Small intestine (tissue), 7 donors: ENCODE results near the gene DEFB119. TPM values are rescaled to one million over a fixed set of nuclear protein-coding genes. Genes with fewer than 3 reads are reported as not detected.
"Not testable (repeated sequence)": the region's sequence is repeated elsewhere in the genome, so short reads cannot be mapped to it uniquely, and the experiment has no call there.

Source experiments
- DNase-seq, 2 donors: peaks; one replicate each; pipeline versions ENCODE4 v3.0.0 to v3.0.0-alpha.2; 2013
- FAIRE-seq: peaks from 2 replicates; lab custom pipeline; 2012; peaks lifted over from hg19 to GRCh38; lab: Jason Lieb, UNC
- H3K27ac ChIP-seq, 3 donors: one replicate each; pipeline ENCODE4 v1.5.1; 2013; ENCODE audit warnings: low read length in 2 of 3, mild to moderate bottlenecking in 2 of 3, control low read depth in 1 of 3, inconsistent platforms in 1 of 3, low read depth in 1 of 3, moderate library complexity in 1 of 3
- H3K27me3 ChIP-seq, 3 donors: one replicate each; pipeline ENCODE4 v1.6.1; 2013; ENCODE audit warnings: low read length in 3 of 3, inconsistent platforms in 1 of 3; ENCODE audit not compliant: control insufficient read depth in 3 of 3, insufficient read depth in 3 of 3
- H3K36me3 ChIP-seq, 3 donors: one replicate each; pipeline ENCODE4 v1.6.1; 2013; ENCODE audit warnings: low read length in 3 of 3, inconsistent platforms in 1 of 3, low read depth in 1 of 3, mild to moderate bottlenecking in 1 of 3, moderate library complexity in 1 of 3; ENCODE audit not compliant: control insufficient read depth in 3 of 3, insufficient read depth in 2 of 3
- H3K4me1 ChIP-seq, 3 donors: one replicate each; pipeline ENCODE4 v1.6.1; 2013; ENCODE audit warnings: low read length in 2 of 3, inconsistent platforms in 1 of 3, low read depth in 1 of 3, mild to moderate bottlenecking in 1 of 3, moderate library complexity in 1 of 3; ENCODE audit not compliant: control insufficient read depth in 3 of 3, insufficient read depth in 2 of 3
- H3K4me3 ChIP-seq, 3 donors: one replicate each; pipeline ENCODE4 v1.5.1; 2013; ENCODE audit warnings: low read length in 3 of 3, control low read depth in 1 of 3, inconsistent platforms in 1 of 3, low read depth in 1 of 3, mild to moderate bottlenecking in 1 of 3, moderate library complexity in 1 of 3
- H3K9me3 ChIP-seq, 2 donors: one replicate each; pipeline ENCODE4 v1.6.1; 2013; ENCODE audit warnings: low read depth in 1 of 2, low read length in 1 of 2; ENCODE audit not compliant: control insufficient read depth in 2 of 2, insufficient read depth in 1 of 2
- WGBS, 3 donors: extraction: QIAGEN DNeasy Blood & Tissue Kit; methylation state at CpG; one replicate each; pipeline ENCODE4 v1.1.7; 2013; 5-methylcytosine and 5-hydroxymethylcytosine counted together
- polyA plus RNA-seq, 4 donors: library from polyadenylated mRNA; stranded (reverse) in 3 of 4; unstranded in 1 of 4; fragments of 200-250 nt in 3 of 4; fragments of 120-200 nt in 1 of 4; gene quantifications; one replicate each; pipeline versions ENCODE4 v1.2.1 to v1.2.3, GENCODE V29; 2013
- donor health status: healthy with polysubstance abuse.
- donor health status: control.
- donor health status: control.
- donor health status: Bipolar disorder and iron deficiency.
- donor health status: healthy.

The DEFB119 gene
- polyA plus RNA-seq, 4 donors: 0.42 TPM; not detected in 3

DNA sequence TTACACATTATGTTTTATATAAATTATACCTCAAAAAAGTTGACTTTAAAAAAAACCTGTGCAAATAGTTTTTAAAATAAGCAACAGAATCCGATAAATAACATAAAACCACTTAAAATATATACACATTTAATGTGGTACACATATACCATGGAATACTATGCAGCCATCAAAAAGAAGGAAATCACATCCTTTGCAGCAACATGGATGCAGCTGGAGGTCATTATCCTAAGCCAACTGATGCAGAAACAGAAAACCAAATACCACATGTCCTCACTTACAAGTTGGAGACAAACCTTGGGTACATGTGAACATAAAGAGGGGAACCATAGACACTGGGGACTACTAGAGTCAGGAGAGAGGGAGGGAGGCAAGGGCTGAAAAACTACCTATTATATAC lies 19.6 kb upstream of the DEFB119 start:
- Histone ChIP-seq H3K9me3 (peaks cover 0 to 18% of the 10 kb centered on the region in 2 donors), H3K27me3 (no peaks in the 10 kb centered on the region), H3K27ac (no peak overlapping the region), H3K4me3 (no peak overlapping the region), H3K36me3 (no peaks in the 10 kb centered on the region), H3K4me1 (no peaks in the 10 kb centered on the region)
- 33 to 45% (median 33%) methylated on average over 1 of the region's 1 CpG for WGBS, 3 donors
- FAIRE-seq (no peak), DNase-seq (no peak)

DNA sequence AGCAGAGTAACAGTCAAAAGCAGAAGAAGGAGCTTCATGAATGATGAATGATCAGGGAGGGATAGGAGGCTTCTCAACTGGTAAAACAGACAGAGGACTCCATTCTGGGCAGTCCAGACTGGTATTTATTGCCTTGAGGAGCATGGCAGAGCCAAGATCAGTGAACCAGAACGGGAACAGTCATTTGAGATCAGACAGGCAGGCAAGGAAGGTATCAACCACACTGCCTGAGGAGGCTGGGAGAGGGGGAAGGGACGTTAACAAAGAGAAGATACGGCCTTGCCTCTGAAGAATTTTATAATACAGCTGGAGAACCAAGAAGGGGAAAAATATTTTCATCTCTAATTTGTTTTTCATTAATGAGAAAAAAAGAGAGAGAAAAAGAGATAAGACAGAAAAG lies 15.7 kb upstream of the DEFB119 start, which contains the start of gene DEFB121:
DEFB121 (minus strand) TSS at position 101 of the 400 bp plus-strand sequence; CDS start at position 38, 63 bp downstream.
- H3K36me3 ChIP-seq: no peaks in the 10 kb centered on the region
- DNase-seq: no peak
- FAIRE-seq: no peak
- WGBS, 3 donors: 30 to 46% (median 41%) methylated on average over 3 of the region's 3 CpGs
- H3K4me3 ChIP-seq: no peak within 1 kb of the TSS
- H3K4me1 ChIP-seq: no peaks in the 10 kb centered on the region
- no peak within 1 kb of the TSS for H3K27ac ChIP-seq
- H3K9me3 ChIP-seq: peaks cover 0 to 10% of the 10 kb centered on the region in 2 donors
- H3K27me3 ChIP-seq: no peaks in the 10 kb centered on the region

DNA sequence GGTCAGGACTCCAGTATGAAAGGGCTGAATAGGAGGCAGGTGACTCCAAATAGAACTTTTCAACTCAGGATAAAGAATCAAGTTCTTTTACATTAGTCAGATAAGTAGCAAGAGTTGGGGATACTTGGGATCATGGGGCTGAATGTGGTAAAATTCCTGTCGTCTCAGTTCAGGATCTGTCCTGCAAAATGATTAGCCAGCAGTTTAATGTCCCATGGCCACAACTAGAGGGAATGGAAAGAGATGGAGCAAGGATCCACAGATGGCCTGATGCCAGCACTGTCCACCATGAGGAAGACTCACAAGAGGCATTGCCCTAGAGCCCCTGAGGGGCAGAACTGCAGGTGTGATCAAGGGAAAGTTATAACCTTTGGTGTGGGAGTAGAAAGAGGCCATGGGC lies 13.5 kb upstream of the DEFB119 start:
- WGBS, 3 donors: 33 to 64% (median 53%) methylated on average over 1 of the region's 1 CpG
- peaks cover 0 to 13% of the 10 kb centered on the region in 2 donors for H3K9me3 ChIP-seq
- H3K4me1 ChIP-seq: no peaks in the 10 kb centered on the region
- no peak overlapping the region for H3K27ac ChIP-seq
- DNase-seq (no peak), FAIRE-seq (no peak)
- H3K4me3 ChIP-seq: no peak overlapping the region
- H3K27me3 ChIP-seq: no peaks in the 10 kb centered on the region
- H3K36me3 ChIP-seq: no peaks in the 10 kb centered on the region

DNA sequence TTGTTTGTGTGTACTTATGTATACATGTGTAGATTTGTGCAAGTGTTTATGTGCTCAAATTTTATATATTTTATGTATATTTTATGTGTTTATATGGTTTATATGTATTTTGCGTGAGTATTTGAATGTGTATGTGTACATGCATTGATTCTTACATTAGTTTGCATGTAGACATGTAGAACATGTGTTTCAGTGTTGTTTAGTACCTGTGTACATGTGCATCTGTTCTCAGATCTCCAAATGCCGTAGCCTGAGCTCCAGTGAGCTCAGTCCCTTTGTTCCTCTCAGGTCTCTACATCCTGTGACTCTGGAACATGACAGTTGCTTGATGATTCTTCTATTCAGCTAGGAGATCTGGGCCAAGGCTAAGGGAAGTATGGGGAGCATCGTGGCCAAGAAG lies 4.5 kb upstream of the DEFB119 start:
- Histone ChIP-seq H3K27me3 (no peaks in the 10 kb centered on the region), H3K9me3 (peaks cover 0 to 13% of the 10 kb centered on the region in 2 donors), H3K36me3 (no peaks in the 10 kb centered on the region), H3K4me1 (no peaks in the 10 kb centered on the region), H3K27ac (no peak overlapping the region), H3K4me3 (no peak overlapping the region)
- DNase-seq: no peak
- FAIRE-seq: no peak
- 29 to 42% (median 41%) methylated on average over 3 of the region's 3 CpGs for WGBS, 3 donors

DNA sequence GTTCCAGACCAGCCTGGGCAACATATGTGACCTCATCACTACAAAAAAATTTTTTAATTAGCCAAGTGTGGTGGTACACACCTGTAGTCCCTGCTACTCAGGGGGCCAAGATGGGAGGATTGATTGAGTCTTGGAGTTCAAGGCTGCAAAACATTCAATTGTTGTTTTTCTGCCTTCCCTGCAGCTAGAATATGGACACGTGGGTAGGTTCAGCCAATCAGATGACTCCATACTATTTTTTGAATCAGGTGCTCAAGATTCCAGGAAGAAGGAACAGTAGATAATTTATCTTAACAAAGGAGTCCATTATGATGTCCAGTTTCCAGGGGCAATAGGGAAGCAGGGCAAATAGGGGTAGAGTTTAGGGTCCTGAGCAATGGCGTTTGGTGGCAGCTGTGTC lies 2.4 kb upstream of the DEFB119 start:
- 55 to 82% (median 70%) methylated on average over 2 of the region's 2 CpGs for WGBS, 3 donors
- Histone ChIP-seq H3K4me1 (no peaks in the 10 kb centered on the region), H3K27ac (no peak overlapping the region), H3K4me3 (no peak overlapping the region), H3K36me3 (no peaks in the 10 kb centered on the region), H3K9me3 (peaks cover 0 to 17% of the 10 kb centered on the region in 2 donors), H3K27me3 (no peaks in the 10 kb centered on the region)
- DNase-seq (no peak), FAIRE-seq (no peak)

DNA sequence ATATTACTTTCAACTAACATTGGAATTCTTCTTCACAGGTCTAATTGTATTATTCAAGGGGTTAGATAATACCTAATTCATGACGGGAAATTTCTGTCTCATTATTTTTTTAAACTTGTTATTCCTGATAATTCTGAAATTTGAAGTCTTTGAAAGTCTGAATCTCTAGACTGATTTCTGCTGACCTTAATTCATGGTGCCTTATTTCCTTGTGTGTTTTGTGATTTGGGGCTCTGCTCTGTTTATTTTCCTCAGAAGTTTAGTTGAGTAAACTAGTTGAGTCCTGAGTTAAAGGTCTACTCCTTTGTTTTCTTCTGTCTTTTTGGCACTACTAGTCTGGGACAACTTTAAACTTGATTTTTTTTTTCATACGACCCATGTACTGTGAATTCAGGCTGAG lies 16.0 kb downstream of the DEFB119 start:
- Histone ChIP-seq H3K27me3 (no peaks in the 10 kb centered on the region), H3K27ac (no peak overlapping the region), H3K4me1 (no peaks in the 10 kb centered on the region), H3K4me3 (no peak overlapping the region), H3K36me3 (no peaks in the 10 kb centered on the region), H3K9me3 (peaks cover 0 to 14% of the 10 kb centered on the region in 2 donors)
- FAIRE-seq (no peak), DNase-seq (no peak)
- 68 to 76% (median 70%) methylated on average over 2 of the region's 2 CpGs for WGBS, 3 donors

DNA sequence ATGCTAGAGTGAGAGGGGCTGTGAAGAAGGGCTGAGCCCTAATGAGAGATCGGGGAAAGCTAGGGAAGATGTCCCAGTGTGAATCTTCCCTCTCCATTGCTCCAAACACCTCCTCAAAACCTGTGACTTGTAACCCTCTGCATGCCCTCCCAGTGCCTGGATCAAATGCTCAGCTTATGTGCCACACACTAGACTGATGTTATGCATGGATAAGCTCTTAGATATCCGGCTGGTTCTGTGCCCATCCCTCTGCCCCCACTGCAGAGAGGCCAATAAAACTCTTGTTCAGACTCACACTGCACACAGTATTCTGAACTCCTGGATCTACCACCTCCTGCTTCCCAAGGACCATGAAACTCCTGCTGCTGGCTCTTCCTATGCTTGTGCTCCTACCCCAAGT lies 22.1 kb downstream of the DEFB119 start, which contains the start of gene DEFB118:
DEFB118 (plus strand) TSS at position 301 of the 400 bp plus-strand sequence; CDS start at position 351, 50 bp downstream.
- DNase-seq (no peak), FAIRE-seq (no peak)
- Histone ChIP-seq H3K9me3 (peaks cover 0 to 8% of the 10 kb centered on the region in 2 donors), H3K4me1 (no peaks in the 10 kb centered on the region), H3K27me3 (no peaks in the 10 kb centered on the region), H3K36me3 (no peaks in the 10 kb centered on the region), H3K27ac (no peak within 1 kb of the TSS), H3K4me3 (no peak within 1 kb of the TSS)
- 72 to 82% (median 80%) methylated on average over 2 of the region's 2 CpGs for WGBS, 3 donors

DNA sequence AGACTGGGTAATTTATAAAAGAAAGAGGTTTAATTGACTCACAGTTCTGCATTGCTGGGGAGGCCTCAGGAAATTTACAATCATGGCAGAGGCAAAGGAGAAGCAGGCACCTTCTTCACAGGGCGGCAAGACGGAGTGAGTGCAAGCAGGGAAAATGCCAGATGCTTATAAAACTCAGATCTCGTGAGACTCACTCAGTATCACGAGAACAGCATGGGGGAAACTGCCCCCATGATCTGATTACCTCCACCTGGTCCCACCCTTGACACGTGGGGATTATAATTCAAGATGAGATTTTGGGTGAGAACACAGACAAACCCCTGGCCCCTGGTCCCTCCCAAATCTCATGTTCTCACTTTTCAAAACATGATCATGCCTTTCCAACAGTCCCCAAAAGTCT lies 26.1 kb downstream of the DEFB119 start:
- H3K36me3 ChIP-seq, H3K4me1 ChIP-seq, H3K4me3 ChIP-seq, FAIRE-seq, H3K27me3 ChIP-seq, DNase-seq, H3K9me3 ChIP-seq, H3K27ac ChIP-seq: not testable (repeated sequence)
- WGBS, 3 donors: 65 to 81% (median 77%) methylated on average over 5 of the region's 5 CpGs

DNA sequence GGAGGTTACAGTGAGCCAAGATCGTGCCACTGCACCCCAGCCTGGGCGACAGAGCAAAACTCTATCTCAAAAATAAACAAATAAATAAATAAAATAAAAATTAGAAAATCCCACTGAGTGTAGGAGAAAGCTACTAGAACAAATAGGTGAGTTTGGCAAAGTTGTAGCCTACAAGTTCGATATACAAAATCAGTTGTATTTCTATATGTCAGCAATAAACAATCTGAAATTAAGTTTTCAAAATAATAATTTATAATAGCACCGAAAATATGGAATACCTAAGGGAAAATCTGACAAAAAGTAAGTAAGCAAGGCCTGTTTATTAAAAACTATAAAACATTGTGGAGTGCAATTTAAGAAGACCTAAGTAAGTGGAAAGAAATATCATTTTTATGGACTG lies 27.1 kb downstream of the DEFB119 start:
- H3K4me3 ChIP-seq: no peak overlapping the region
- FAIRE-seq: no peak
- H3K27me3 ChIP-seq: no peaks in the 10 kb centered on the region
- no peaks in the 10 kb centered on the region for H3K4me1 ChIP-seq
- DNase-seq: no peak
- no peak overlapping the region for H3K27ac ChIP-seq
- H3K9me3 ChIP-seq: peaks cover 0 to 5% of the 10 kb centered on the region in 2 donors
- 58 to 73% (median 70%) methylated on average over 4 of the region's 4 CpGs for WGBS, 3 donors
- H3K36me3 ChIP-seq: no peaks in the 10 kb centered on the region
